Heart left ventricle (tissue), 16 donors: ENCODE measurements around the gene RNLS. TPM values are rescaled to one million over a fixed set of nuclear protein-coding genes. Genes with fewer than 3 reads are reported as not detected.
"Not testable (repeated sequence)": the region's sequence is repeated elsewhere in the genome, so short reads cannot be mapped to it uniquely, and the experiment has no call there.

Experiments
- ATAC-seq, 4 donors: fragments of 200-7000 bp; cut with Tn5 transposase; one replicate each; pipeline ENCODE4 v1.9.1; 2020 to 2022; ENCODE audit warnings: moderate library complexity in 4 of 4, mild to moderate bottlenecking in 3 of 4, moderate number of reproducible peaks in 1 of 4
- DNase-seq, 5 donors: peaks; one replicate each; pipeline ENCODE4 v3.0.0-alpha.2; 2020
- H3K27ac ChIP-seq, 12 donors: fragments of 200-600 bp; sonication (generic) in 4 of 12; one replicate each; pipeline versions ENCODE4 v1.5.0 to v1.8.0; 2016 to 2022; ENCODE audit warnings: mild to moderate bottlenecking in 2 of 12
- H3K27me3 ChIP-seq, 9 donors: fragments of 200-600 bp; sonication (generic) in 2 of 9; one replicate each; pipeline versions ENCODE4 v1.5.1 to v1.8.0; 2016 to 2022; ENCODE audit warnings: mild to moderate bottlenecking in 3 of 9
- H3K36me3 ChIP-seq, 9 donors: fragments of 200-600 bp; sonication (generic) in 2 of 9; one replicate each; pipeline versions ENCODE4 v1.5.0 to v1.8.0; 2018 to 2022; ENCODE audit warnings: mild to moderate bottlenecking in 2 of 9
- H3K4me1 ChIP-seq, 12 donors: fragments of 200-600 bp; sonication (generic) in 4 of 12; one replicate each; pipeline versions ENCODE4 v1.5.0 to v1.8.0; 2016 to 2022; ENCODE audit warnings: mild to moderate bottlenecking in 3 of 12
- H3K4me3 ChIP-seq, 12 donors: fragments of 200-600 bp; sonication (generic) in 4 of 12; one replicate each; pipeline versions ENCODE4 v1.5.0 to v1.8.0; 2017 to 2022; ENCODE audit warnings: mild to moderate bottlenecking in 9 of 12, moderate library complexity in 4 of 12
- H3K9me3 ChIP-seq, 12 donors: fragments of 200-600 bp; sonication (generic) in 4 of 12; one replicate each; pipeline versions ENCODE4 v1.5.0 to v1.8.0; 2016 to 2022; ENCODE audit warnings: mild to moderate bottlenecking in 1 of 12
- CTCF ChIP-seq, 12 donors: fragments of 200-600 bp; sonication (generic) in 4 of 12; IDR thresholded peaks; one replicate each; pipeline versions ENCODE4 v1.5.0 to v1.8.0; 2018 to 2022; ENCODE audit warnings: antibody characterized with exemption in 12 of 12, mild to moderate bottlenecking in 5 of 12
- POLR2A ChIP-seq, 2 donors: fragments of 450-650 bp; IDR thresholded peaks; one replicate each; pipeline ENCODE4 v1.6.1; 2017; ENCODE audit warnings: antibody characterized with exemption in 2 of 2, mild to moderate bottlenecking in 2 of 2, moderate library complexity in 2 of 2
- WGBS, 4 donors: extraction: QIAGEN DNeasy Blood & Tissue Kit in 2 of 4; methylation state at CpG; one replicate each; pipeline versions ENCODE4 v1.1.5 to v1.1.7; 2013 to 2018; 5-methylcytosine and 5-hydroxymethylcytosine counted together
- intact Hi-C, 10 donors: fragments of 100-400 bp; cut with DNase I; formaldehyde crosslinking; loops; one replicate each; pipeline versions ENCODE4 v1.11.1 to v1.14.2; 2022
- polyA plus RNA-seq, 2 donors: library from polyadenylated mRNA; stranded (reverse); fragments of 200-250 nt; gene quantifications; one replicate each; pipeline ENCODE4 v1.2.3, GENCODE V29; 2013
- total RNA-seq, 9 donors: library from RNA; depleted of rRNA in 2 of 9; stranded (reverse); fragments of >200 nt in 2 of 9; fragmentation: NEBNext Ultra II Directional in 3 of 9; extraction: Animal tissue kit (Norgen Biotek cat#: 25700) in 3 of 9; gene quantifications; one replicate each; pipeline versions ENCODE4 v1.1.0 to v1.2.4, GENCODE V29; 2016 to 2023
- donor health status: ischemic (EF 13 %, LVEDD 7.1; RV severe dilation, severe dysfunction).
- donor health status: healthy with polysubstance abuse.
- donor health status: DM: no; HTN: yes; CAD: no.
- donor health status: DM: no; HTN: no; CAD: no.
- donor health status: ischemic (EF 25% LVEDD 6.9; RV normal size, moderate dysfunction).
- donor health status: ischemic (EF 25% LVEDD 5.7; RV mildly dilated, moderate dysfunction).
- donor health status: healthy.
- donor health status: DM: yes; HTN: yes; CAD: no.
- donor health status: ischemic (EF 35%, LVEDD 5.7; RV mildly dilated, moderate dysfunction).
- donor health status: nonischemic (EF 11% LVEDD 7.7; RV severe dilation, severe dysfunction).
- donor health status: DM: yes; HTN: yes; CAD: no.
- donor health status: PGD.
- donor health status: ischemic (EF 29% LVEDD 5.4; RV normal size, mild dysfunction).
- donor health status: nonischemic (EF 23%, LVEDD 6.1; RV moderate dilation, normal function).

The RNLS gene
- total and polyA plus RNA-seq, 11 donors = 6.6 to 30.7 (median 15.1) TPM

GRCh38 chr10:88311264-88311663 lies 271.9 kb downstream of the RNLS start:
- Histone ChIP-seq H3K9me3 (no peaks in the 10 kb centered on the region), H3K4me1 (no peaks in the 10 kb centered on the region), H3K27me3 (no peaks in the 10 kb centered on the region), H3K27ac (no peak overlapping the region), H3K36me3 (no peaks in the 10 kb centered on the region), H3K4me3 (no peak overlapping the region)
- no peak for ATAC-seq
- no peak for TF ChIP-seq CTCF (IDR thresholded peaks at IDR 0.05)
- TF ChIP-seq POLR2A (IDR thresholded peaks at IDR 0.05) = no peak
- no peak for DNase-seq
- WGBS, 4 donors = 69 to 80% (median 76%) methylated on average over 1 of the region's 1 CpG
- intact Hi-C loops = no loop called here

GRCh38 chr10:88309365-88309764 lies 273.8 kb downstream of the RNLS start:
- H3K27ac ChIP-seq = no peak overlapping the region
- ATAC-seq (no peak), DNase-seq (no peak)
- H3K4me1 ChIP-seq = no peaks in the 10 kb centered on the region
- no peaks in the 10 kb centered on the region for H3K36me3 ChIP-seq
- no peaks in the 10 kb centered on the region for H3K27me3 ChIP-seq
- H3K9me3 ChIP-seq = no peaks in the 10 kb centered on the region
- no peak for TF ChIP-seq POLR2A (IDR thresholded peaks at IDR 0.05)
- no peak for TF ChIP-seq CTCF (IDR thresholded peaks at IDR 0.05)
- WGBS, 4 donors = 88 to 92% (median 90%) methylated on average over 3 of the region's 3 CpGs
- intact Hi-C loops = no loop called here
- H3K4me3 ChIP-seq = no peak overlapping the region

- H3K4me3 ChIP-seq, DNase-seq, H3K4me1 ChIP-seq, H3K27ac ChIP-seq, ATAC-seq, H3K36me3 ChIP-seq, H3K27me3 ChIP-seq, H3K9me3 ChIP-seq, intact Hi-C loops: not testable (repeated sequence)
- WGBS, 4 donors = 93 to 98% (median 96%) methylated on average over 2 of the region's 2 CpGs
Observed at GRCh38 chr10:88308361-88308760, 274.8 kb downstream of the RNLS start.

DNA sequence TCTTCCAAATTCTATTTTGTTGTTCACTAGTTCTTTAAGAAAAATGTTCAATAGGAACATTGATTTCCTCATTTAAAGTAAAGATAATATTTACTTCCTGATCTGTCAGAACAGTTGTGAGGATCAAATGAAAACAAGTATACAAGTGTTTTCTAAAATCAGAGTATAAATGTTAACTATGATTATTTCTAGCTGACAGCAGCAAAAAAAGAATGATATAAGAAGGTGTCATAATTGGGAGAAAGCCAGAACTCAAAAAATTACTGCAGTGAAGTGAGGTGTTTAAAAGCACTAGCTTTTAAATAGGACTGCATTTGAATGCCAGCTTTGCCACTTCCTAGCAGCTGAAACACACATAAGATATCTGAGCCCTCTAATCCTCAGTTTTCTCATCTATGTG lies 283.3 kb downstream of the RNLS start:
- DNase-seq = no peak
- intact Hi-C loops = no loop called here
- Histone ChIP-seq H3K27ac (no peak overlapping the region), H3K9me3 (no peaks in the 10 kb centered on the region), H3K36me3 (no peaks in the 10 kb centered on the region), H3K27me3 (no peaks in the 10 kb centered on the region), H3K4me3 (no peak overlapping the region), H3K4me1 (no peaks in the 10 kb centered on the region)
- TF ChIP-seq CTCF (IDR thresholded peaks at IDR 0.05) = no peak
- no peak for TF ChIP-seq POLR2A (IDR thresholded peaks at IDR 0.05)
- no peak for ATAC-seq

GRCh38 chr10:88297103-88297502 lies 286.0 kb downstream of the RNLS start:
- DNase-seq (no peak), ATAC-seq (no peak)
- TF ChIP-seq POLR2A (IDR thresholded peaks at IDR 0.05) (no peak), CTCF (IDR thresholded peaks at IDR 0.05) (no peak)
- Histone ChIP-seq H3K4me1 (no peaks in the 10 kb centered on the region), H3K27ac (no peak overlapping the region), H3K36me3 (no peaks in the 10 kb centered on the region), H3K9me3 (no peaks in the 10 kb centered on the region), H3K27me3 (no peaks in the 10 kb centered on the region), H3K4me3 (no peak overlapping the region)
- intact Hi-C loops = no loop called here
- WGBS, 4 donors = 85 to 88% (median 87%) methylated on average over 3 of the region's 3 CpGs
